Hepatocyte (in vitro differentiated cells): ENCODE data around the gene E2F3. TPM values are rescaled to one million over a fixed set of nuclear protein-coding genes. Genes with fewer than 3 reads are reported as not detected.

Source experiments
- DNase-seq: peaks from one replicate; pipeline ENCODE4 v3.0.0-alpha.2; 2016; ENCODE audit warnings: low spot score
- H2AFZ ChIP-seq: fragments of 200-600 bp; sonication (generic); 2 replicates; pipeline ENCODE4 v1.6.0; 2016; ENCODE audit warnings: antibody characterized with exemption, mild to moderate bottlenecking
- H3K27ac ChIP-seq: fragments of 200-600 bp; sonication (generic); 2 replicates; pipeline ENCODE4 v1.5.1; 2016; ENCODE audit warnings: mild to moderate bottlenecking
- H3K27me3 ChIP-seq: fragments of 200-600 bp; sonication (generic); 2 replicates; pipeline ENCODE4 v1.6.1; 2016
- H3K36me3 ChIP-seq: fragments of 200-600 bp; sonication (generic); replicated peaks from 2 replicates; pipeline ENCODE4 v1.5.1; 2016; ENCODE audit warnings: low read depth; ENCODE audit not compliant: insufficient read depth
- H3K4me1 ChIP-seq: fragments of 200-600 bp; sonication (generic); 2 replicates; pipeline ENCODE4 v1.5.1; 2016; ENCODE audit warnings: mild to moderate bottlenecking, moderate library complexity; ENCODE audit not compliant: insufficient read depth
- H3K4me2 ChIP-seq: fragments of 200-600 bp; sonication (generic); 2 replicates; pipeline ENCODE4 v1.6.0; 2016
- H3K4me3 ChIP-seq: fragments of 200-600 bp; sonication (generic); 2 replicates; pipeline ENCODE4 v1.5.1; 2016; ENCODE audit warnings: mild to moderate bottlenecking
- H3K79me2 ChIP-seq: fragments of 200-600 bp; sonication (generic); 2 replicates; pipeline ENCODE4 v1.6.0; 2017; ENCODE audit warnings: mild to moderate bottlenecking
- H3K9me2 ChIP-seq: fragments of 200-600 bp; sonication (generic); replicated peaks from 2 replicates; pipeline ENCODE4 v1.6.0; 2017; ENCODE audit warnings: mild to moderate bottlenecking; ENCODE audit not compliant: insufficient read depth
- H3K9me3 ChIP-seq: fragments of 200-600 bp; sonication (generic); 2 replicates; pipeline ENCODE4 v1.5.1; 2016; ENCODE audit warnings: low read depth, mild to moderate bottlenecking
- H4K20me1 ChIP-seq: fragments of 200-600 bp; sonication (generic); 2 replicates; pipeline ENCODE4 v1.6.0; 2016; ENCODE audit warnings: mild to moderate bottlenecking; ENCODE audit not compliant: insufficient read depth, poor library complexity, severe bottlenecking
- EZH2 ChIP-seq: fragments of 200-600 bp; sonication (generic); IDR thresholded peaks from 2 replicates; pipeline ENCODE4 v1.6.1; 2016; ENCODE audit warnings: antibody characterized with exemption, mild to moderate bottlenecking, borderline replicate concordance
- EZH2phosphoT487 ChIP-seq: fragments of 200-600 bp; sonication (generic); IDR thresholded peaks from one replicate; pipeline ENCODE4 v1.6.1; 2018; ENCODE audit warnings: antibody characterized with exemption, mild to moderate bottlenecking, low read depth, moderate library complexity; ENCODE audit not compliant: unreplicated experiment, severe bottlenecking
- WGBS: methylation state at CpG from one replicate; pipeline ENCODE4 v1.1.6; 2016; ENCODE audit warnings: low lambda C conversion rate; ENCODE audit errors: missing lambda C conversion rate; 5-methylcytosine and 5-hydroxymethylcytosine counted together
- polyA plus RNA-seq: library from polyadenylated mRNA; unstranded; fragments of >200 nt; fragmentation: Nextera tagmentation; extraction: Ambion mirVana; gene quantifications from 2 replicates; pipeline ENCODE4 v1.2.1, GENCODE V29; 2016
- total RNA-seq: library from RNA; depleted of rRNA; stranded (reverse); fragments of >200 nt; gene quantifications from 2 replicates; pipeline ENCODE4 v1.2.3, GENCODE V29; 2014
- TF ChIP-seq, protein P1 (sequence below): fragments of 200-600 bp; sonication (generic); IDR thresholded peaks from 2 replicates; pipeline ENCODE4 v1.5.1; 2016; ENCODE audit warnings: antibody characterized with exemption, mild to moderate bottlenecking; ENCODE audit not compliant: poor library complexity

Gene E2F3
- total and polyA plus RNA-seq, 2 experiments from 2014 or later = 8.4 to 13.3 TPM

DNA sequence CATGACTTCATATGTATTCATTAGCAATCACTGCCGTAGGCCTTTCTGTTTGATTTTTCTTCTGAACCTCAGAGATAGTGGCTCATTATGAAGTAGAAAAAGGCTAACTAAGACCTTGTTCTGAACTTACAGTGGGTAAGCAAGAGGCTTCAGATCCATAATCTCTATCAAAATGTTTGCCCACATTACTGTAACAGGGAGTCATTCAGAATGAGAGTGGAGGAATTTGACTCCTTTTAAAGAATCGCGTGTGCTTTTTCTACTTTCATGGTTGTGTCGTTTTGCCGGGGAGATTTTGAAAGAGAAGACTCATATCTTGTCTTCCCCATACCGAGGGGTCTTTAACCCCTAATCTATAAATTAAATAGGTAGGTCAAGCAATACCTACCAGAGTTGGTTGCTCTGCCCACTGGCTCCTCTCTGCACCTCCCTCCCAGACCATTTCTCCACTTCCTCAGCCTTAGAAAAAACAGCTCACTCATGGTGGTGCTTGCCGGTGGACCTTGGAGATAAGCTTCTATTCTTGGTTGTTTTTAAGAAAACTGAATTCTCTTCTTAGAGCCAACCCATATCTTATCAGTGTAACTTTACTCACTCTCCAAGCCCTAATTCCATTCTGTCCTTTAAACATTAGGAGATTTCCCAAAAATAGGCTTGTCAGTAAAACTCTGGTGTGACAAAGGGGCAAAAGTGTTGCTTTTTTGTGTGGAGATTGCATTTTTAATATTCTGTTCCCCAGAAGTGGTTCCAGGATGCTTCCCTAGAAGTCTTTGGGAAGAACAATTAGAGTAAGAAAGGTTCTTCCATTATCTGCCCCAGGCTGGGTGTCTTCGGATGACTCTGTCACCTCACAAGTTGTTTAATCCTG, 56.6 kb downstream of the E2F3 start:
- no peaks in the 10 kb centered on the region for H3K36me3 ChIP-seq
- WGBS = 75% methylated on average over 8 of the region's 8 CpGs
- peaks cover 67% of the 10 kb centered on the region for H3K79me2 ChIP-seq
- peaks cover 7% of the 10 kb centered on the region for H3K4me1 ChIP-seq
- H4K20me1 ChIP-seq = no peaks in the 10 kb centered on the region
- no peaks in the 10 kb centered on the region for H3K9me2 ChIP-seq
- H3K27me3 ChIP-seq = no peaks in the 10 kb centered on the region
- H3K4me2 ChIP-seq = no peak overlapping the region
- DNase-seq = no peak
- no peak overlapping the region for H2AFZ ChIP-seq
- H3K9me3 ChIP-seq = no peaks in the 10 kb centered on the region
- H3K27ac ChIP-seq = no peak overlapping the region
- TF ChIP-seq EZH2 (no peak), EZH2phosphoT487 (no peak)
- TF ChIP-seq, protein P1, sequence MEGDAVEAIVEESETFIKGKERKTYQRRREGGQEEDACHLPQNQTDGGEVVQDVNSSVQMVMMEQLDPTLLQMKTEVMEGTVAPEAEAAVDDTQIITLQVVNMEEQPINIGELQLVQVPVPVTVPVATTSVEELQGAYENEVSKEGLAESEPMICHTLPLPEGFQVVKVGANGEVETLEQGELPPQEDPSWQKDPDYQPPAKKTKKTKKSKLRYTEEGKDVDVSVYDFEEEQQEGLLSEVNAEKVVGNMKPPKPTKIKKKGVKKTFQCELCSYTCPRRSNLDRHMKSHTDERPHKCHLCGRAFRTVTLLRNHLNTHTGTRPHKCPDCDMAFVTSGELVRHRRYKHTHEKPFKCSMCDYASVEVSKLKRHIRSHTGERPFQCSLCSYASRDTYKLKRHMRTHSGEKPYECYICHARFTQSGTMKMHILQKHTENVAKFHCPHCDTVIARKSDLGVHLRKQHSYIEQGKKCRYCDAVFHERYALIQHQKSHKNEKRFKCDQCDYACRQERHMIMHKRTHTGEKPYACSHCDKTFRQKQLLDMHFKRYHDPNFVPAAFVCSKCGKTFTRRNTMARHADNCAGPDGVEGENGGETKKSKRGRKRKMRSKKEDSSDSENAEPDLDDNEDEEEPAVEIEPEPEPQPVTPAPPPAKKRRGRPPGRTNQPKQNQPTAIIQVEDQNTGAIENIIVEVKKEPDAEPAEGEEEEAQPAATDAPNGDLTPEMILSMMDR = no peak
- no peak overlapping the region for H3K4me3 ChIP-seq

DNA sequence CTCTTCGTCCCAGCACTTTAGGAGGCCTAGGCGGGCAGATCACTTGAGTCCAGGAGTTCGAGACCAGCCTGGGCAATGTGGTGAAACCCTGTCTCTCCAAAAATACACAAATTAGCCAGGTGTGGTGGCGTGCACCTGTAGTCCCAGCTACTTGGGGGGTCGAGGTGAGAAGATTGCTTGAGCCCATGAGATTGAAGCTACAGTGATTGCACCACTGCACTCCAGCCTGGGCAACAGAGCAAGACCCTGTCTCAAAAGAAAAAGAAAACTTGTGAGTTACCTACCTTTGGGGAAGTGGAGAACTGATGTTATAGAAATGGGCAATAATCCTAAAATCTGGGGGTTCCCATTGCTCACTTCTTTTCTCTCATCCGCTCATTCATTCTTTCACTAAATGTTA, 58.0 kb downstream of the E2F3 start:
- H3K36me3 ChIP-seq = no peaks in the 10 kb centered on the region
- 97% methylated on average over 6 of the region's 6 CpGs for WGBS
- DNase-seq = no peak
- no peak overlapping the region for H2AFZ ChIP-seq
- TF ChIP-seq EZH2phosphoT487 = no peak
- no peak for TF ChIP-seq EZH2
- TF ChIP-seq, protein P1 = no peak
- H3K4me1 ChIP-seq = peaks cover 6% of the 10 kb centered on the region
- no peak overlapping the region for H3K27ac ChIP-seq
- H3K27me3 ChIP-seq = no peaks in the 10 kb centered on the region
- no peaks in the 10 kb centered on the region for H3K9me2 ChIP-seq
- no peaks in the 10 kb centered on the region for H4K20me1 ChIP-seq
- H3K79me2 ChIP-seq = peaks cover 65% of the 10 kb centered on the region
- no peaks in the 10 kb centered on the region for H3K9me3 ChIP-seq
- no peak overlapping the region for H3K4me2 ChIP-seq
- H3K4me3 ChIP-seq = no peak overlapping the region

- H3K9me2 ChIP-seq = no peaks in the 10 kb centered on the region
These were observed 59.9 kb downstream of the E2F3 start for GRCh38 chr6:20461576-20461975.

More at GRCh38 chr6:20461576-20461975, 59.9 kb downstream of the E2F3 start:
- DNase-seq = no peak
- Histone ChIP-seq H3K79me2 (peaks cover 56% of the 10 kb centered on the region), H2AFZ (no peak overlapping the region), H3K9me3 (no peaks in the 10 kb centered on the region), H3K36me3 (no peaks in the 10 kb centered on the region), H3K27ac (no peak overlapping the region), H3K4me1 (no peaks in the 10 kb centered on the region), H3K4me2 (no peak overlapping the region), H4K20me1 (no peaks in the 10 kb centered on the region), H3K4me3 (no peak overlapping the region), H3K27me3 (no peaks in the 10 kb centered on the region)
- TF ChIP-seq, protein P1 = no peak
- TF ChIP-seq EZH2 (no peak), EZH2phosphoT487 (no peak)
- WGBS = 88% methylated on average over 6 of the region's 6 CpGs
